GM12891 (cell line): ENCODE data around the gene CLCN7.

ENCODE experiments used
- PAX5 ChIP-seq: IDR thresholded peaks from 2 replicates; pipeline ENCODE4 v1.6.1; 2011; ENCODE audit warnings: low read length, moderate library complexity, mild to moderate bottlenecking; ENCODE audit not compliant: insufficient read depth, severe bottlenecking
- POLR2A ChIP-seq: IDR thresholded peaks from 2 replicates; pipeline ENCODE4 v1.6.1; 2011; ENCODE audit warnings: low read depth, low read length, control low read depth
- POLR2AphosphoS5 ChIP-seq: IDR thresholded peaks from 2 replicates; pipeline ENCODE4 v1.6.1; 2011; ENCODE audit warnings: low read depth, low read length, control low read depth
- POU2F2 ChIP-seq: IDR thresholded peaks from 2 replicates; pipeline ENCODE4 v1.6.1; 2011; ENCODE audit warnings: low read depth, mild to moderate bottlenecking, control low read depth, low read length, moderate library complexity
- SPI1 ChIP-seq: IDR thresholded peaks from 2 replicates; pipeline ENCODE4 v1.6.1; 2011; ENCODE audit warnings: low read depth, low read length, control low read depth
- TAF1 ChIP-seq: IDR thresholded peaks from 2 replicates; pipeline ENCODE4 v1.6.1; 2011; ENCODE audit warnings: low read depth, low read length, control low read depth

GRCh38 chr16:1494711-1495110 lies 19.9 kb upstream of the CLCN7 start:
- TF ChIP-seq POLR2A (no peak), TAF1 (no peak), POLR2AphosphoS5 (no peak), SPI1 (no peak), PAX5 (no peak), POU2F2 (no peak)
